ENCODE data around the gene GOLGA8T. TPM values are rescaled to one million over a fixed set of nuclear protein-coding genes. Genes with fewer than 3 reads are reported as not detected.
A peak's percentile ranks its signal among the peaks of the same experiment; 100 is the strongest.
"Not testable (repeated sequence)": the region's sequence is repeated elsewhere in the genome, so short reads cannot be mapped to it uniquely, and the experiment has no call there.

Gene GOLGA8T
- total and polyA plus RNA-seq, 12 donors = 0.04 to 1.3 (median 0.57) TPM; not detected in 3

DNA sequence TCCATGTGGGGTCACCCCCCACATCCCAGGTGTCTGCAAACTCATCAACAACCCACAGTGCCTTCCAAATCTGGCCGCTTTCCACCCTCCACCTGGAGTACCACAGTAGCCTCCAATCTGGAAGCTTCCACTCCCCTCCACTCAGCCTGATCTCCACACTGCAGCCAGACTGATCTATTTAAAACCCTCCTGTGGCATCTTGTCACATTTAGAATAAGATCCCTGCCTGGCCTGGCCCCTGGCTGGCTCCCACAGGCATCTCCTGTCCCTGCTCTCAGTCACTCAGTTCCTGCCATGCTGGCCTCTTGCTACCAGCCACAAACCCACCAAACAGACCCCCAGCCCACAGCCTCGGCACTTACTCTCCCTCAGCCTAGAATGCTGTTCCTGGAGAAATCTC, 28.9 kb downstream of the GOLGA8T start:
- intact Hi-C loops (cut with DNase I) = not testable (repeated sequence)
- WGBS, 2 donors = 36 to 47% methylated on average over 1 of the region's 2 CpGs

GRCh38 chr15:30164257-30164656, 29.4 kb downstream of the GOLGA8T start:
- H3K27ac ChIP-seq; DNase-seq; H3K27me3 ChIP-seq; H3K9me3 ChIP-seq; H3K4me3 ChIP-seq; H3K36me3 ChIP-seq; intact Hi-C loops (cut with DNase I); H3K4me1 ChIP-seq: not testable (repeated sequence)
- 75% methylated on average over 1 of the region's 7 CpGs; no CpG with 5 or more reads in 1 of the 2 donors for WGBS, 2 donors
- peak in 1 of 8 donors; percentile 40 for ATAC-seq

More for the DNA sequence above, 28.9 kb downstream of the GOLGA8T start:
- ATAC-seq = peak in 7 of 8 donors; percentile 35 to 91 (median 76)
- not testable (repeated sequence) for DNase-seq, H3K4me3 ChIP-seq, H3K27ac ChIP-seq, H3K36me3 ChIP-seq, H3K4me1 ChIP-seq, H3K9me3 ChIP-seq, H3K27me3 ChIP-seq

DNA sequence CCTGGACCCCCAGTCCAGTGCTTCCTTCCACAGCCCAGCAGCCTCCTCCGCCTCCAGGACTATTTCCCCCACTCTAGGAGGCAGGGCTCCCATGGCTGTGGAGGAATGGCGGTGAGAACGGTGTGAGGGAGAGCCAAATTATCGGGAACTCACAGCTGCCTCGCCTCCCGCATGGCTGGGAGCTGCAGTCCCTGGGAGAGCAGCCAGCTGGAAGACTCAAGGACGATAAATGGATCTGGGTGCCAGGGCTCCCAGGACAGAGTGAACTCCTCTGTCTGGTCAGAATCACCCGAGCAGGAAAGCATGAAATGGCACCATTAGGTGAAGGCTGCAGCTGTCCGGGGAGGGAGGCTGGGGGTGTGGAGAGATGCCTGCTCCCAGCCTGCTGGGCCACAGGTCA, 32.6 kb downstream of the GOLGA8T start:
- H3K4me3 ChIP-seq; H3K36me3 ChIP-seq; H3K27me3 ChIP-seq; intact Hi-C loops (cut with DNase I); DNase-seq; H3K4me1 ChIP-seq; H3K27ac ChIP-seq; H3K9me3 ChIP-seq: not testable (repeated sequence)
- WGBS, 2 donors = no CpG with 5 or more reads among the region's 9 CpGs
- ATAC-seq = peak; percentile 75 to 88 (median 80)

DNA sequence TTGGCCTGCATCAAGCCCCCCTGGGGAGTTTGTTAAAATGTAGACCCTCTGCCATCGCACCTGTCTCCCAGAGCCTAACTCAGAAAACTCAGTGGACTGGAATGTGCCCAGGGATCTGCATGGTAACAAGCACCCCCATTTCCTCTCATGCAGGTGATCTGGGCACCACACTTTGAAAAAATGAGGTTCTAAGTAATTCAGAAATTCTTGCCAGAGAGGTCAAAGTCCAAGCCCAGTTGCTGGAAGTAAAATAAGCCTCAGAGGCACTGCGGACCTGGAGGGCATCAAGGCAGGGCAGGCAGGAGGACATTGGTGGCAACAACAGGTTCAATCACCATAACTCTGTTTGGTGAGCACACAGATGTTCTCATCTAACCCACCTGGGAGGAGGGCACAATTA, 33.0 kb downstream of the GOLGA8T start:
- no CpG with 5 or more reads among the region's 2 CpGs for WGBS, 2 donors
- not testable (repeated sequence) for ATAC-seq, H3K27me3 ChIP-seq

DNA sequence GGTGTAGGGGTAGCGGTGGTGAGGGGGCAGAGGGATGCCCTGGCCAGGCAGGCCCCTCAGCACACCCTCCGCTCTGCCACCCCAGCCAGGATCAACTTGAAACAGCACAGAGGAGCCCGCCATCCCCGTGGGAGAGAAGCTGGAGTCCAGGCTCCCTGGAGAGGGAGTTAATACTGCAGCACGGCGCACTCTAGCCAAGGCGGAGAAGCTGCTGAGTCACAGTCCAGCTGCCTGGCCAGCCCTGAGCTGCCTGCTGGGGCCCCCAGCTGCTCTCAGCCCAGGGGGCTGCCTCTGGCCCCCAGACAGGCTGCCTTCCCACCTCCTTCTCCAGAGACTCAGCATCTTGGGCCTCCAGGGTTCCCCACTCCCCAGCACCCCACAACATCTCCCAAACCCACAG, 36.6 kb downstream of the GOLGA8T start:
- H3K36me3 ChIP-seq; DNase-seq; H3K4me3 ChIP-seq; H3K27ac ChIP-seq; H3K27me3 ChIP-seq; H3K4me1 ChIP-seq; H3K9me3 ChIP-seq; intact Hi-C loops (cut with DNase I): not testable (repeated sequence)
- ATAC-seq = peak in 2 of 8 donors; percentile 9 to 41
- no CpG with 5 or more reads among the region's 7 CpGs for WGBS, 2 donors

More for the DNA sequence above, 33.0 kb downstream of the GOLGA8T start:
- H3K4me1 ChIP-seq; H3K4me3 ChIP-seq; intact Hi-C loops (cut with DNase I); DNase-seq; H3K27ac ChIP-seq; H3K36me3 ChIP-seq; H3K9me3 ChIP-seq: not testable (repeated sequence)

- peak in 5 of 9 donors; percentile 14 to 33 (median 26) for TF ChIP-seq CTCF (IDR thresholded peaks at IDR 0.05)
- H3K27me3 ChIP-seq; intact Hi-C loops (cut with DNase I); H3K27ac ChIP-seq; H3K4me1 ChIP-seq; H3K36me3 ChIP-seq; H3K4me3 ChIP-seq; H3K9me3 ChIP-seq: not testable (repeated sequence)
- DNase-seq (peak; percentile 16 to 43), ATAC-seq (peak in 6 of 8 donors; percentile 52 to 76 (median 61))
- 6 to 24% methylated on average over 6 of the region's 11 CpGs for WGBS, 2 donors
These were observed 38.3 kb downstream of the GOLGA8T start for GRCh38 chr15:30173041-30173608.

- H3K9me3 ChIP-seq; H3K36me3 ChIP-seq; intact Hi-C loops (cut with DNase I); ATAC-seq; H3K4me1 ChIP-seq; H3K27ac ChIP-seq; H3K4me3 ChIP-seq; H3K27me3 ChIP-seq; DNase-seq: not testable (repeated sequence)
- WGBS, 2 donors = 88 to 93% methylated on average over 3 to 5 of the region's 6 CpGs
These were observed 40.4 kb downstream of the GOLGA8T start for GRCh38 chr15:30175291-30175690.

DNA sequence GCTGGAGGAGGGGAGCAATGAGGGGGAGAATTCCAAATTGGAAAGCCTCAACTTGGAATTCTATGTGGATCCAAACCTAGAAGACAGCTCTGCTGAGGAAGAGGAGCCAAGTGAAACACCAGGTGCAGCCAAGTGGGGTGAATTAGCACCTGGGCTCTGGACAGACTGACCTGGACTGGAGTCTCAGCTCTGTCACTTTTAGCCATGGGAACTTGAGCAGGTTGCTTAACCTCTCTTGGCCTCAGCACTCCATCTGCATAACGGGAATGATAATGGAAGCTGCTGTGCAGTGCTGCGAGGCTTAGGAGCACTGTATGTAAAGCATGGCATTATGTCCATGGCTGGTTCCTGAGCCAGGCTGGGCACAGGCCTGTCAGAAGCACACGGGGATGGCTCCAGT, 41.8 kb downstream of the GOLGA8T start:
- H3K27me3 ChIP-seq; DNase-seq; H3K4me1 ChIP-seq; H3K4me3 ChIP-seq; H3K9me3 ChIP-seq; ATAC-seq; intact Hi-C loops (cut with DNase I); H3K36me3 ChIP-seq; H3K27ac ChIP-seq: not testable (repeated sequence)
- 92% methylated on average over 2 of the region's 3 CpGs; no CpG with 5 or more reads in 1 of the 2 donors for WGBS, 2 donors

DNA sequence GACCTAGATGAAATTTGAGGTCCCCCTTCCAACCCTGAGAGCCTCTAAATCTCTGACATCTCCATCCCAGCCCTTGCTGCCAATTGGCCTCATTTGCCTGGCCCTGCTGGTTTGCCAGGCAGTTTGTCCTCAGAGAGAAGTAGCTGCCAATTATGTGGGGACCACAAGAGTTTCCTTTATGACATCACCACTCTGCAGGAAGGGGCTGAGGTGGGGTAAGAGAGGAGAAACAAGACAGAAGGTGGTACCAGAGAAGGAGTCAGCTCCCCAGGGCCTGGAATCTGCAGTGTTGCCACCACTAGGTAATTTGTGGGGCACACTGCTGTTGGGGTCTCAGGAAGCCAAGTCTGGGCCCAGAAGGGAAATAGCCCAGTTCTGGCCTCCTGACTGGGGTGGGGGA, 45.0 kb downstream of the GOLGA8T start:
- not testable (repeated sequence) for H3K4me3 ChIP-seq, ATAC-seq

GRCh38 chr15:30185495-30185894, 50.6 kb downstream of the GOLGA8T start:
- WGBS, 2 donors = no CpG with 5 or more reads among the region's 7 CpGs
- intact Hi-C loops (cut with DNase I); DNase-seq; H3K27me3 ChIP-seq; H3K4me1 ChIP-seq; H3K36me3 ChIP-seq; H3K9me3 ChIP-seq; H3K4me3 ChIP-seq; H3K27ac ChIP-seq: not testable (repeated sequence)
- peak in 6 of 8 donors; percentile 11 to 53 (median 42) for ATAC-seq

More for the DNA sequence above, 45.0 kb downstream of the GOLGA8T start:
- H3K9me3 ChIP-seq; DNase-seq; H3K36me3 ChIP-seq; intact Hi-C loops (cut with DNase I); H3K27me3 ChIP-seq; H3K27ac ChIP-seq; H3K4me1 ChIP-seq: not testable (repeated sequence)

DNA sequence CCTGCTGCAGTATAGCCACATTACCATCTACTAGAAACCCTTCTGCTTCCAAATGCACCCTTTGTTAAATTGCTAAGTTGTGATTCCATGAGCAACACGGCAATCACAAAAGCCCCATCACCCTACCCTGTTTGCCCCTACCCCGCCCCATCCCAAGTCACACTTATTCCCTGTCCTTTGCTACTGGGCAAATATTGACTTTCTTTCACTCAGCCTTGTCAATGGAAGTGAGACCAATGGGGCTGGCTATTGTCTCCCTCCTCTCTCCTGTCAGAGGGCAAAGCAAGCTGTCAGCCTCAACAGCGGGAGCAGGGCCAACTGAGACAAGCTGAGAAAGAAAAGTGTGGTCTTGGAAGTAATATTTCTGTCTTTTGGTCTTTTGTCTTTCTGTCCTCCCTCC, 52.6 kb downstream of the GOLGA8T start:
- not testable (repeated sequence) for H3K36me3 ChIP-seq

More for the DNA sequence above, 52.6 kb downstream of the GOLGA8T start:
- H3K9me3 ChIP-seq; intact Hi-C loops (cut with DNase I); DNase-seq; H3K4me3 ChIP-seq; H3K4me1 ChIP-seq; H3K27ac ChIP-seq; ATAC-seq; H3K27me3 ChIP-seq: not testable (repeated sequence)
- WGBS, 2 donors = 82 to 89% methylated on average over 2 of the region's 3 CpGs
